ENCODE results near the gene CORO6.

The CORO6 gene

GRCh38 chr17:29628644-29629043 lies 5.9 kb upstream of the CORO6 start:
- Histone ChIP-seq H3K36me3 (ENCODE audit: insufficient read depth, low read length) (peaks cover 11% of the 10 kb centered on the region; the same call in 1 of the 2 replicates), H3K27ac (no peak overlapping the region), H3K9ac (ENCODE audit: insufficient read length) (no peak overlapping the region), H3K9me3 (ENCODE audit: low read depth, low read length) (no peaks in the 10 kb centered on the region), H3K4me3 (no peak overlapping the region)
- no peak for DNase-seq (ENCODE audit: low read depth, low spot score)
- TF ChIP-seq POLR2AphosphoS5 (IDR thresholded peaks at IDR 0.05; ENCODE audit: borderline replicate concordance, low read depth, low read length) (no peak), EZH2 (IDR thresholded peaks at IDR 0.05) (no peak), FOXP2 (optimal IDR thresholded peaks at IDR 0.05; ENCODE audit: control extremely low read depth, extremely low read length, insufficient read depth) (no peak)

GRCh38 chr17:29627951-29628350 lies 5.2 kb upstream of the CORO6 start:
- Histone ChIP-seq H3K36me3 (ENCODE audit: insufficient read depth, low read length) (peaks cover 11% of the 10 kb centered on the region; the same call in 1 of the 2 replicates), H3K4me3 (no peak overlapping the region), H3K27ac (no peak overlapping the region), H3K9ac (ENCODE audit: insufficient read length) (no peak overlapping the region), H3K9me3 (ENCODE audit: low read depth, low read length) (no peaks in the 10 kb centered on the region)
- DNase-seq (ENCODE audit: low read depth, low spot score), result no peak
- TF ChIP-seq FOXP2 (optimal IDR thresholded peaks at IDR 0.05; ENCODE audit: control extremely low read depth, extremely low read length, insufficient read depth), result no peak
- TF ChIP-seq POLR2AphosphoS5 (IDR thresholded peaks at IDR 0.05; ENCODE audit: borderline replicate concordance, low read depth, low read length), result no peak
- no peak for TF ChIP-seq EZH2 (IDR thresholded peaks at IDR 0.05)

GRCh38 chr17:29625037-29625750 lies 2.5 kb upstream of the CORO6 start:
- Histone ChIP-seq H3K27ac (peak overlapping the region; percentile 16; the same call in 1 of the 2 replicates), H3K9me3 (ENCODE audit: low read depth, low read length) (no peaks in the 10 kb centered on the region), H3K4me3 (no peak overlapping the region), H3K9ac (ENCODE audit: insufficient read length) (no peak overlapping the region), H3K36me3 (ENCODE audit: insufficient read depth, low read length) (no peaks in the 10 kb centered on the region)
- no peak for DNase-seq (ENCODE audit: low read depth, low spot score)
- no peak for TF ChIP-seq EZH2 (IDR thresholded peaks at IDR 0.05)
- no peak for TF ChIP-seq FOXP2 (optimal IDR thresholded peaks at IDR 0.05; ENCODE audit: control extremely low read depth, extremely low read length, insufficient read depth)
- no peak for TF ChIP-seq POLR2AphosphoS5 (IDR thresholded peaks at IDR 0.05; ENCODE audit: borderline replicate concordance, low read depth, low read length)

- no peak for DNase-seq (ENCODE audit: low read depth, low spot score)
- Histone ChIP-seq H3K36me3 (ENCODE audit: insufficient read depth, low read length) (no peaks in the 10 kb centered on the region), H3K27ac (peak overlapping the region; percentile 16; the same call in 1 of the 2 replicates), H3K4me3 (no peak overlapping the region), H3K9me3 (ENCODE audit: low read depth, low read length) (no peaks in the 10 kb centered on the region), H3K9ac (ENCODE audit: insufficient read length) (no peak overlapping the region)
- TF ChIP-seq EZH2 (IDR thresholded peaks at IDR 0.05), result no peak
These were observed 1.9 kb upstream of the CORO6 start for GRCh38 chr17:29624586-29624985.

- peak overlapping the region; percentile 51 for H3K9ac ChIP-seq (ENCODE audit: insufficient read length)
- no peaks in the 10 kb centered on the region for H3K9me3 ChIP-seq (ENCODE audit: low read depth, low read length)
- TF ChIP-seq EZH2 (IDR thresholded peaks at IDR 0.05) (no peak), FOXP2 (optimal IDR thresholded peaks at IDR 0.05; ENCODE audit: control extremely low read depth, extremely low read length, insufficient read depth) (no peak), POLR2AphosphoS5 (IDR thresholded peaks at IDR 0.05; ENCODE audit: borderline replicate concordance, low read depth, low read length) (no peak)
- DNase-seq (ENCODE audit: low read depth, low spot score), result no peak
- H3K36me3 ChIP-seq (ENCODE audit: insufficient read depth, low read length), result no peaks in the 10 kb centered on the region
- H3K27ac ChIP-seq, result no peak overlapping the region
- peak overlapping the region; percentile 90 for H3K4me3 ChIP-seq
These were observed 553 bp upstream of the CORO6 start for GRCh38 chr17:29623283-29623647.

- DNase-seq (ENCODE audit: low read depth, low spot score), result no peak
- no peak overlapping the region for H3K9ac ChIP-seq (ENCODE audit: insufficient read length)
- no peak overlapping the region for H3K27ac ChIP-seq
- no peaks in the 10 kb centered on the region for H3K9me3 ChIP-seq (ENCODE audit: low read depth, low read length)
- no peaks in the 10 kb centered on the region for H3K36me3 ChIP-seq (ENCODE audit: insufficient read depth, low read length)
- H3K4me3 ChIP-seq, result peak overlapping the region; percentile 90
- TF ChIP-seq EZH2 (IDR thresholded peaks at IDR 0.05) (no peak), POLR2AphosphoS5 (IDR thresholded peaks at IDR 0.05; ENCODE audit: borderline replicate concordance, low read depth, low read length) (no peak), FOXP2 (optimal IDR thresholded peaks at IDR 0.05; ENCODE audit: control extremely low read depth, extremely low read length, insufficient read depth) (no peak)
These were observed 939 bp downstream of the CORO6 start for GRCh38 chr17:29621751-29622194.

- Histone ChIP-seq H3K9ac (ENCODE audit: insufficient read length) (no peak overlapping the region), H3K9me3 (ENCODE audit: low read depth, low read length) (no peaks in the 10 kb centered on the region), H3K4me3 (no peak overlapping the region), H3K36me3 (ENCODE audit: insufficient read depth, low read length) (no peaks in the 10 kb centered on the region), H3K27ac (no peak overlapping the region)
- TF ChIP-seq FOXP2 (optimal IDR thresholded peaks at IDR 0.05; ENCODE audit: control extremely low read depth, extremely low read length, insufficient read depth), result no peak
- no peak for TF ChIP-seq POLR2AphosphoS5 (IDR thresholded peaks at IDR 0.05; ENCODE audit: borderline replicate concordance, low read depth, low read length)
- TF ChIP-seq EZH2 (IDR thresholded peaks at IDR 0.05), result no peak
- no peak for DNase-seq (ENCODE audit: low read depth, low spot score)
These were observed 1.8 kb downstream of the CORO6 start for GRCh38 chr17:29620779-29621500.

GRCh38 chr17:29620271-29620670 lies 2.4 kb downstream of the CORO6 start:
- no peak for DNase-seq (ENCODE audit: low read depth, low spot score)
- Histone ChIP-seq H3K4me3 (no peak overlapping the region), H3K27ac (no peak overlapping the region), H3K36me3 (ENCODE audit: insufficient read depth, low read length) (no peaks in the 10 kb centered on the region), H3K9me3 (ENCODE audit: low read depth, low read length) (no peaks in the 10 kb centered on the region), H3K9ac (ENCODE audit: insufficient read length) (no peak overlapping the region)
- TF ChIP-seq FOXP2 (optimal IDR thresholded peaks at IDR 0.05; ENCODE audit: control extremely low read depth, extremely low read length, insufficient read depth), result no peak
- TF ChIP-seq EZH2 (IDR thresholded peaks at IDR 0.05), result no peak
- no peak for TF ChIP-seq POLR2AphosphoS5 (IDR thresholded peaks at IDR 0.05; ENCODE audit: borderline replicate concordance, low read depth, low read length)
